ENCODE data around the gene SCGB1A1.

Gene SCGB1A1

GRCh38 chr11:62452261-62452660 lies 33.4 kb downstream of the SCGB1A1 start:
- DNase-seq (ENCODE audit: low read depth): no peak
- no peak for TF ChIP-seq CTCF (IDR thresholded peaks at IDR 0.05; ENCODE audit: low read length, missing control alignments)
- H3K4me3 ChIP-seq (replicated peaks; ENCODE audit: low read depth, low read length): no peak overlapping the region

GRCh38 chr11:62452839-62453468 lies 34.1 kb downstream of the SCGB1A1 start:
- DNase-seq (ENCODE audit: low read depth): no peak
- no peak for TF ChIP-seq CTCF (IDR thresholded peaks at IDR 0.05; ENCODE audit: low read length, missing control alignments)
- H3K4me3 ChIP-seq (replicated peaks; ENCODE audit: low read depth, low read length): no peak overlapping the region

DNA sequence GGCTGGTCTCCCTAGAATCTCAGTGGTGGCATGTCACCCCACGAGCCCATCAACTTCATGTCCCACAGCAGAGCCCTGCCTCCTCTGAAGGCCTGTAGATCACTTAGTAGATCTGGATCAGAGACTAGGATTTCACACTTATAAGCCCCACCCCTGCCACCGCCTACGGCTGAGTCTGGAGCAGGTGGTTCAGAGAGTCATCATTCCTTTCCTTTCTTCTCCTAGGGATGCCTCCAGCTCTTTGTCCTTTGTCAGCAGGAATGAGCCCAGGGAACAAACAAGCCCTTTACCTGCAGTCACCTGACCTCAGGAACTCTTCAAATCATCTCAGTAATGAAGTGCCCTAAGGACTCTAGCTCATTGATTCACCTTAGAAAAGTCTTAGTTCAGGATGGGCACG lies 37.8 kb downstream of the SCGB1A1 start:
- H3K4me3 ChIP-seq (replicated peaks; ENCODE audit: low read depth, low read length): no peak overlapping the region
- no peak for TF ChIP-seq CTCF (IDR thresholded peaks at IDR 0.05; ENCODE audit: low read length, missing control alignments)
- no peak for DNase-seq (ENCODE audit: low read depth)

GRCh38 chr11:62457478-62457877 lies 38.6 kb downstream of the SCGB1A1 start:
- no peak overlapping the region for H3K4me3 ChIP-seq (replicated peaks; ENCODE audit: low read depth, low read length)
- no peak for TF ChIP-seq CTCF (IDR thresholded peaks at IDR 0.05; ENCODE audit: low read length, missing control alignments)
- DNase-seq (ENCODE audit: low read depth): no peak

- DNase-seq (ENCODE audit: low read depth): no peak
- TF ChIP-seq CTCF (IDR thresholded peaks at IDR 0.05; ENCODE audit: low read length, missing control alignments): no peak
- H3K4me3 ChIP-seq (replicated peaks; ENCODE audit: low read depth, low read length): no peak overlapping the region
Observed at GRCh38 chr11:62458212-62459002, 39.6 kb downstream of the SCGB1A1 start.

DNA sequence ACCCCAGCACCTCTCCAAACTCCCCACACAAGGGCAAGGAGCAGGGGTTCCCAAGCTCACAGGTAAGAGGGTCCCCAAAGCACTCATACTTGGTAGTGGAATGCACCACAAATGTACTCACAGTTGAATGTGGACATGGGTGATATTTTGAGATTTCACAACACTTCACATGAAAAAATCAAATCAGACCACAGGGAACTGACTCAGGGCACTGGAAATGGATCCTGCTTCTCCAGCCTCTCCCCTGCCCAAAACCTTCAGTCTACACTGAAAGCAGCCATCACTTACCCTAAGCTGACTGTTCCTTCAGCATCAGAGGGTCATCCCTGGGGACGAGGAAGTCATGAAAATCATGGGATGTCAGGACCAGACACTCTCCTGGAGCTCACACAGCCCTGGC lies 40.2 kb downstream of the SCGB1A1 start:
- DNase-seq (ENCODE audit: low read depth): no peak
- H3K4me3 ChIP-seq (replicated peaks; ENCODE audit: low read depth, low read length): no peak overlapping the region
- no peak for TF ChIP-seq CTCF (IDR thresholded peaks at IDR 0.05; ENCODE audit: low read length, missing control alignments)
